Measurements from ENCODE around the gene WIZ. TPM values are rescaled to one million over a fixed set of nuclear protein-coding genes. Genes with fewer than 3 reads are reported as not detected.
A peak's percentile ranks its signal among the peaks of the same experiment; 100 is the strongest.

The WIZ gene
- total and polyA plus RNA-seq, 10 donors, result 6.6 to 33.7 (median 24.8) TPM

DNA sequence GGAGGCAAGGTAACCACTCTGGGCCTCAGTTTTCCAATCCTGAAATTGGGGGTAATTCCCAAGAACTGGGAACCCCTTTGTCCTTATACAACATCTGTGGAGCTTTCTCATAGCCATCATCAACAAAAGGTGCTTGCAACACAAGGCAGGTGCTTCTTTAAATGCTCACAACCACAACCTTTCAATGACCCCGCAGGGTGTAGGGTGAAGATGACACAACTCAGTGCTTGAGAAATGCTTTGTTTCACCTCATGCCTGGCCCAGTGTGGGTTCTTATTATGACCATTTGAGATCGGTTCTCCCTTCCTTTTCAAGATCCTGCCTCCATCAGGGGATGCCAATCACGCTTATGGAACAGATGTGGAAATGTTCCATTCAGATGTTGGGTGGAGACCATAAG, 8.4 kb downstream of the WIZ start:
- intact Hi-C loops (cut with DNase I; ENCODE audit: low total_unique reads), result no loop called here
- H3K36me3 ChIP-seq, result peaks cover 0 to 50% (median 4%) of the 10 kb centered on the region in 6 donors
- peak overlapping the region in 1 of 8 donors; percentile 30 for H3K27ac ChIP-seq
- peaks cover 0 to 2% (median 0%) of the 10 kb centered on the region in 6 donors for H3K4me1 ChIP-seq
- no peaks in the 10 kb centered on the region for H3K9me3 ChIP-seq
- no peaks in the 10 kb centered on the region for H3K27me3 ChIP-seq (replicated peaks in 1 of 7)
- no peak overlapping the region for H3K4me3 ChIP-seq
- 49 to 89% (median 68%) methylated on average over 3 of the region's 3 CpGs for WGBS, 5 donors
- DNase-seq, result no peak
- TF ChIP-seq POLR2A (IDR thresholded peaks at IDR 0.05) (no peak), POLR2AphosphoS5 (IDR thresholded peaks at IDR 0.05) (no peak)
- TF ChIP-seq, protein P1, sequence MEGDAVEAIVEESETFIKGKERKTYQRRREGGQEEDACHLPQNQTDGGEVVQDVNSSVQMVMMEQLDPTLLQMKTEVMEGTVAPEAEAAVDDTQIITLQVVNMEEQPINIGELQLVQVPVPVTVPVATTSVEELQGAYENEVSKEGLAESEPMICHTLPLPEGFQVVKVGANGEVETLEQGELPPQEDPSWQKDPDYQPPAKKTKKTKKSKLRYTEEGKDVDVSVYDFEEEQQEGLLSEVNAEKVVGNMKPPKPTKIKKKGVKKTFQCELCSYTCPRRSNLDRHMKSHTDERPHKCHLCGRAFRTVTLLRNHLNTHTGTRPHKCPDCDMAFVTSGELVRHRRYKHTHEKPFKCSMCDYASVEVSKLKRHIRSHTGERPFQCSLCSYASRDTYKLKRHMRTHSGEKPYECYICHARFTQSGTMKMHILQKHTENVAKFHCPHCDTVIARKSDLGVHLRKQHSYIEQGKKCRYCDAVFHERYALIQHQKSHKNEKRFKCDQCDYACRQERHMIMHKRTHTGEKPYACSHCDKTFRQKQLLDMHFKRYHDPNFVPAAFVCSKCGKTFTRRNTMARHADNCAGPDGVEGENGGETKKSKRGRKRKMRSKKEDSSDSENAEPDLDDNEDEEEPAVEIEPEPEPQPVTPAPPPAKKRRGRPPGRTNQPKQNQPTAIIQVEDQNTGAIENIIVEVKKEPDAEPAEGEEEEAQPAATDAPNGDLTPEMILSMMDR (IDR thresholded peaks at IDR 0.05 in 8 of 11, conservative IDR thresholded peaks at IDR 0.05 in 3 of 11), result no peak

DNA sequence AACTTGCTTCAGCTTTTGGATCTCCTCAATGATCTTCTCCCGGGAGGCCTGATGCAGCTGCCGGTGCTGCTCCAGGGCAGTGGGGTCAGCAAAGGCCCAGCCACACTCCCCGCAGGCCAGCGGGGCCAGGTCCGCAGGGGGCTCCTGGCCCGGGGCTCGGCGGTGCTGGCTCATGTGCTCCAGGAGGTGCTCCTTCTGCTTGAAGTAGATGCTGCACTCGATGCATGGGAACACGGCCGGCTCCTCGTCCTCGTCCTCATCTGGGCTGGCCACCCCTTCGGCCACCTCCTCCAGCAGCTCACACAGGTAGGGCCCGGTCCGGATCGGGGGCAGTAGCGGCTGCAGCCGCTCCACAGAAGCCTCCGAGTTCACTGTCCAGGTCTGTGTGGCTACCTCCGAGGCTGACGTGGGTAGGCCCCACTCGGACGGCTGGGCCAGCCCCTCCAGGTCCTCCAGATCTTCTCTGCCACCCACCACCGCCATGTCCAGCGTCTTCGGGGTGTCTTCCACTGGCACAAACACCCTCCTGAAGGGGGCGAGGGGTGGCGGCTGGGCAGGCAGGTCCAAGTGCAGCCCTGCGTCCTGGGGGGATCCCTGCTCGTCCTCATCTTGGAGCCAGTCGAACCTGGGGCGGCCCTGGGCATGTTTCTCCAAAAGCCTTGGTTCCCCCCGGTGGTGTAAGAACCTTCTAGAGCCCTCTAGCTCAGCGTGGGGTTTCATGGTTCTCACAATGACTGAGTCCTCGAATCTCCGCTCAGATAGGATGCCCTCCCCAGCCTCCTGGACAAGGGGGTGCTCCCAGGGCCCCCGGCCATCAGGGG, 9.7 kb downstream of the WIZ start:
- DNase-seq, result no peak

DNA sequence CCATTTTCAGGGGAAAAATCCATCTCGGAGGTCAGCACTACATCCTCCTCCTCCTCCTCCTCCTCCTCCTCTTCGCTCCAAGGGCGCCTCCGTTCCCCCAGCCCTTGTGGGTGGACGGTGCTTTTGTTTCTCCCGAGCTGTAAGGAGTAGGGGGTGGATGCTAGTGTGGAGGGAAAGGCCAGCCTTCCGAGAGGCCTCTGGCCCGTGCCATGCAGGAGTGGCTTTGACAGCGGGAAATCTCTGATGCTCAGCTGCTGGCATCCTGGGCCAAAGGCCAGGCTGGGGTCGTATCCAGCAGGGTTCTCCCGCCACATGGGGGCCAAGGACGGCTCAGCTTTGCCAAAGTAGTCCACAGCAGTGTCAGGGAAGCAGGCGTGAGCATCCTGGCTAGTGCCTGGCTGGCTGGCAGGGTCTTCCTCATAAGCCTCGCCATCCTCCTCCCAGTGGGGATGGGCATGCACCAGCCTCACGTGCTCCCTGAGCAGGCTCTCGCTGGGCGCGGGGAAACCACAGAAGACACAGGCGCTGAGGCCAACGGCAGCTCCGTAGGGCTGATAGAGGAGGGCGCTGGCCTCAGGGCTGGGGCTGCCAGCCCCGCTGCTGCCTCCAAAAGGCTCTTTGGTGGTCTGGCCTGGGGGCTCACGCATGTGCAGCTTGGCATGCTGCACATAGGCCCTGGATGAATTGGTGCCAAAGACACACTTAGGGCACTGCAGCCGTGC, 10.5 kb downstream of the WIZ start:
- H3K27ac ChIP-seq, result no peak overlapping the region
- peaks cover 0 to 30% (median 0%) of the 10 kb centered on the region in 6 donors for H3K36me3 ChIP-seq
- no peak overlapping the region for H3K4me3 ChIP-seq

More for the DNA sequence above, 9.7 kb downstream of the WIZ start:
- no peaks in the 10 kb centered on the region for H3K4me1 ChIP-seq
- WGBS, 5 donors, result 89 to 95% (median 93%) methylated on average over 19 to 38 of the region's 38 CpGs
- TF ChIP-seq, protein P1 (IDR thresholded peaks at IDR 0.05 in 8 of 11, conservative IDR thresholded peaks at IDR 0.05 in 3 of 11), result no peak
- no peak for TF ChIP-seq POLR2AphosphoS5 (IDR thresholded peaks at IDR 0.05)
- TF ChIP-seq POLR2A (IDR thresholded peaks at IDR 0.05), result no peak
- H3K27ac ChIP-seq, result no peak overlapping the region
- no peak overlapping the region for H3K4me3 ChIP-seq
- no peaks in the 10 kb centered on the region for H3K27me3 ChIP-seq (replicated peaks in 1 of 7)
- intact Hi-C loops (cut with DNase I; ENCODE audit: low total_unique reads), result no loop called here
- H3K9me3 ChIP-seq, result no peaks in the 10 kb centered on the region
- H3K36me3 ChIP-seq, result peaks cover 0 to 38% (median 0%) of the 10 kb centered on the region in 6 donors

More for the DNA sequence above, 10.5 kb downstream of the WIZ start:
- no peak for TF ChIP-seq POLR2AphosphoS5 (IDR thresholded peaks at IDR 0.05)
- no peak for TF ChIP-seq POLR2A (IDR thresholded peaks at IDR 0.05)
- TF ChIP-seq, protein P1 (IDR thresholded peaks at IDR 0.05 in 8 of 11, conservative IDR thresholded peaks at IDR 0.05 in 3 of 11), result no peak
- intact Hi-C loops (cut with DNase I; ENCODE audit: low total_unique reads), result no loop called here
- 68 to 79% (median 75%) methylated on average over 16 to 25 of the region's 25 CpGs for WGBS, 5 donors
- DNase-seq, result no peak
- H3K9me3 ChIP-seq, result no peaks in the 10 kb centered on the region
- H3K27me3 ChIP-seq (replicated peaks in 1 of 7), result no peaks in the 10 kb centered on the region
- no peaks in the 10 kb centered on the region for H3K4me1 ChIP-seq

Measured in spleen (tissue), 11 donors.